SU-DHL-6 (cell line): ENCODE data around the gene TTC16.

Source experiments
- H2AFZ ChIP-seq: fragments of 200-600 bp; sonication (generic); 2 replicates; pipeline ENCODE4 v1.6.1; 2014; ENCODE audit warnings: low read depth, mild to moderate bottlenecking, moderate library complexity, mixed read lengths, antibody characterized with exemption, low read length; ENCODE audit not compliant: severe bottlenecking
- H3F3A ChIP-seq: fragments of 200-600 bp; shearing (Covaris generic); 2 replicates; pipeline ENCODE4 v1.6.0; 2016; ENCODE audit warnings: antibody characterized with exemption, mild to moderate bottlenecking; ENCODE audit not compliant: insufficient read depth
- H3K27ac ChIP-seq: fragments of 200-600 bp; sonication (generic); 2 replicates; pipeline ENCODE4 v1.5.1; 2016; ENCODE audit warnings: low read depth, mild to moderate bottlenecking, low read length, moderate library complexity, mixed read lengths
- H3K27me3 ChIP-seq: fragments of 200-600 bp; sonication (generic), shearing (Covaris generic); 2 replicates; pipeline ENCODE4 v1.6.0; 2014; ENCODE audit warnings: mild to moderate bottlenecking, low read length
- H3K36me3 ChIP-seq: fragments of 200-600 bp; sonication (generic); 2 replicates; pipeline ENCODE4 v1.6.1; 2014; ENCODE audit warnings: mild to moderate bottlenecking, low read length, mixed read lengths
- H3K4me2 ChIP-seq: fragments of 300-600, 200-600 bp; shearing (Covaris generic), sonication (generic); 2 replicates; pipeline ENCODE4 v1.6.0; 2014; ENCODE audit warnings: low read length, low read depth, mild to moderate bottlenecking; ENCODE audit not compliant: poor library complexity, severe bottlenecking
- H3K4me3 ChIP-seq: fragments of 200-600 bp; sonication (generic); 2 replicates; pipeline ENCODE4 v1.5.1; 2014; ENCODE audit warnings: antibody characterized with exemption, low read length, mild to moderate bottlenecking, mixed read lengths; ENCODE audit not compliant: insufficient read depth, poor library complexity, severe bottlenecking
- H3K79me2 ChIP-seq: fragments of 200-600 bp; sonication (generic); 2 replicates; pipeline ENCODE4 v1.6.1; 2014; ENCODE audit warnings: mild to moderate bottlenecking, low read length, moderate library complexity; ENCODE audit not compliant: insufficient read depth
- H3K9ac ChIP-seq: fragments of 200-600 bp; sonication (generic); 2 replicates; pipeline ENCODE4 v1.7.0; 2014; ENCODE audit warnings: mild to moderate bottlenecking, low read length
- H3K9me2 ChIP-seq: fragments of 200-600 bp; sonication (generic); replicated peaks from 2 replicates; pipeline ENCODE4 v1.6.1; 2014; ENCODE audit warnings: low read length; ENCODE audit not compliant: insufficient read depth
- H3K9me3 ChIP-seq: fragments of 200-600 bp; sonication (generic); 2 replicates; pipeline ENCODE4 v1.6.1; 2014; ENCODE audit warnings: low read length, mixed read lengths; ENCODE audit not compliant: insufficient read depth
- H4K20me1 ChIP-seq: fragments of 200-600 bp; sonication (generic); 2 replicates; pipeline ENCODE4 v1.6.1; 2014; ENCODE audit warnings: low read depth, mild to moderate bottlenecking, antibody characterized with exemption, low read length, moderate library complexity, mixed read lengths
- CTCF ChIP-seq: fragments of 200-600 bp; sonication (generic); IDR thresholded peaks from one replicate; pipeline ENCODE4 v1.5.1; 2017; ENCODE audit warnings: antibody characterized with exemption, mild to moderate bottlenecking, low read length, moderate library complexity; ENCODE audit not compliant: insufficient read depth, poor library complexity, severe bottlenecking
- EZH2phosphoT487 ChIP-seq: fragments of 200-600 bp; sonication (generic), shearing (Covaris generic); conservative IDR thresholded peaks from 2 replicates; pipeline ENCODE4 v1.6.1; 2018; ENCODE audit warnings: mild to moderate bottlenecking, antibody characterized with exemption, low read length, moderate library complexity, mixed read lengths

TTC16 gene

GRCh38 chr9:127689329-127690000 lies 26.4 kb upstream of the TTC16 start:
- Histone ChIP-seq H3K9me3 (no peaks in the 10 kb centered on the region), H3K36me3 (no peaks in the 10 kb centered on the region)
- TF ChIP-seq EZH2phosphoT487: no peak
- TF ChIP-seq CTCF: no peak

GRCh38 chr9:127690735-127691134 lies 25.1 kb upstream of the TTC16 start:
- Histone ChIP-seq H3K9ac (no peak overlapping the region), H3K9me3 (no peaks in the 10 kb centered on the region), H3K79me2 (no peaks in the 10 kb centered on the region), H3F3A (no peaks in the 10 kb centered on the region), H4K20me1 (no peaks in the 10 kb centered on the region), H3K4me2 (no peak overlapping the region), H3K9me2 (no peaks in the 10 kb centered on the region), H3K27me3 (no peaks in the 10 kb centered on the region), H3K36me3 (no peaks in the 10 kb centered on the region), H2AFZ (no peak overlapping the region), H3K4me3 (no peak overlapping the region), H3K27ac (no peak overlapping the region)
- TF ChIP-seq EZH2phosphoT487 (no peak), CTCF (no peak)

More at GRCh38 chr9:127689329-127690000, 26.4 kb upstream of the TTC16 start:
- H3K4me2 ChIP-seq: no peak overlapping the region
- no peaks in the 10 kb centered on the region for H3K9me2 ChIP-seq
- no peaks in the 10 kb centered on the region for H3K27me3 ChIP-seq
- H4K20me1 ChIP-seq: no peaks in the 10 kb centered on the region
- no peak overlapping the region for H3K9ac ChIP-seq
- no peak overlapping the region for H3K4me3 ChIP-seq
- H3K79me2 ChIP-seq: no peaks in the 10 kb centered on the region
- no peaks in the 10 kb centered on the region for H3F3A ChIP-seq
- H3K27ac ChIP-seq: no peak overlapping the region
- no peak overlapping the region for H2AFZ ChIP-seq

- no peaks in the 10 kb centered on the region for H3F3A ChIP-seq
- H3K27ac ChIP-seq: no peak overlapping the region
- H3K79me2 ChIP-seq: no peaks in the 10 kb centered on the region
- H3K9ac ChIP-seq: no peak overlapping the region
- no peak overlapping the region for H3K4me3 ChIP-seq
- no peaks in the 10 kb centered on the region for H3K36me3 ChIP-seq
- no peak for TF ChIP-seq EZH2phosphoT487
- no peak for TF ChIP-seq CTCF
- no peaks in the 10 kb centered on the region for H4K20me1 ChIP-seq
- H3K27me3 ChIP-seq: no peaks in the 10 kb centered on the region
- H3K9me3 ChIP-seq: no peaks in the 10 kb centered on the region
- no peaks in the 10 kb centered on the region for H3K9me2 ChIP-seq
- no peak overlapping the region for H2AFZ ChIP-seq
- no peak overlapping the region for H3K4me2 ChIP-seq
Observed at GRCh38 chr9:127692071-127692470, 23.8 kb upstream of the TTC16 start.
